ENCODE results near the gene SMPDL3B.

Gene SMPDL3B

DNA sequence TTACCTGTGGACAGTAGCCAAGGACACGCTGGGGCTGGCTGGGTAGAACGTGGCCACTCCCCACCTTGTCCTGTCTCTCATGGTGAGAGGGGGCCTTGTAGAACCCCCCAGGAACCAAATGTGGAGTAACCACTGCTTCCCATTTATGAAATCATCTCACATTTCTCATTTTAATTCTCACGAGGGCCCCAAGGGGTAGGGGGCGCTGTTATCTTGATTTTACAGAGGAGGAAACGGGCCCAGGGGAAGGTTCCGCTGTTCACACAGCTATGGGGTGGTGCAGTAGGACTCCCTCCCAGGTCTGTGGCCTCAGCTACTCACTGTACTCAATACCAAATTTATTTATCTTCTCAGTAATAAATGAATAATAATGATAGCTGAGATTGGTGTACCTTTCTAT lies 5.5 kb downstream of the SMPDL3B start:
- DNase-seq, result peak in 11 of 56 donors; percentile 2 to 43 (median 18)

DNA sequence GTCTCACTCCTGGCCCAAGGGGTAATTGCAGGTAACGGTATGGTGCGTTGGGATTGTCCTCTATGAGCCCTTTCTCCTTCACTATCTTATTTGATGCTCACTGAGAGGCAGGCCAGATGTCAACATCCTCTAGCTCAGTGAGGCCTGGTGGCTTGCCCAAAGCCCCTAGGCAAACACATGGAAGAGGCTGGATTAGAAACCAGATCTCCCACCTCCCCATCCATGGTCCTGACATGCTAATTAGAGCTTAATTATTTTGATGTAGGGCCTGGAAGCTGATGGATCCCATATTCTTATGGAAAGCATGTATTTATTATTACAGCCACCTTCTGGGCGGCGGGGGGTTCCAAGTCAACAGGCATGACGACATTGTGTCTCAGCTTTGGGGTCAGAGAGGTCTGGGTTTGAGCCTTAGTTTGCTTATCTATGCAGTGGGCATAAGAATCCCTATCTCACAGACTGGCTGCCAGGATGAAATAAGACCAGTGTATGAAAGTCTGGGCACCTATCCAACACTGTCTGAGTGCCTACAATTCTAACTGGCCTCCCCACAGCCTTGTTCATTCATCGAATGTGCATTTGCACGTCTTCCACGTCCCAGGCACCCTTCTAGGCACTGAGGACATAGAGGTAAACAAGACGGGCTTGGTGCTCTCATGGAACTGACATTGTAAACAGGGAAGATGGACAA lies 6.2 kb downstream of the SMPDL3B start:
- no peak for DNase-seq

DNA sequence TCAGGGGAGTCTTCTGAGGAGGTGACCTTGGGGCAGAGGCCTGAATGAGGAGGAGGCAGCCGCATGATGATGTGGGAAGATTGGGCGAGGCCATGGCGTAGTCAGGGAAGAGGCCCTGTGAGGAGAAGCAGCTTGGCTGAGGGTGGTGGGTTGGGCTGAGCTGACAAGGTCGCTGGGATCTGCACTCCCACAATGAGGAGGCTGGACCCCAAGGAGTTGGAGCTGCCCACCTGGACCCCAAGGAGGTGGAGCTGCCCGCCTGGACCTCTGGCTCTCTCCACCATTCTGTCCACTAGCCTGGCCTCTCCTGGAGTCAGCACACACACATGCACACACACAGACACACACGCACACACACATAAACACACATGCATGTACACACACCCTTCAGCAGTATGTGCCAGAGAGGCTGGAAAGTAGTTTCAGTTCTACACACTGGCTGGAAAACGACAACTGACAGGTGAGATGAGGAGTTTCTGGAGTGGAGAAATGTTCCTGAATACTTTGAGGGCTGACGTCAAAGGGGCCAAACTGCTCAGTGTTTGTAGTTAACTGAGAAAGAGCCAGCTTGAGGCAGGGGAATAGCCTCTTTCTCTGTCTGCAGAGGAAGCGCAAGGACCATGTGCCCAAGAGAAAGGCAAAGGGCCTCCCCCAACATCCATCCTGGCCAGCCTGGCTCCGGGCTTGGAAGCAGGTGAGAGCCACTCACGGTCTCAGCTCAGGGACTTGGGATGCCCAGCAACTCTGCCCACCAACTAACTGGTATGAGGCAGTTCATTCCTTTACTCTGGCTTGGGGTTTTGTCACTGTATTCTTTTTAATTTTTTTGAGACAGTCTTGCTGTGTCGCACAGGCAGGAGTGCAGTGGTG lies 7.1 kb downstream of the SMPDL3B start:
- DNase-seq, result no peak

DNA sequence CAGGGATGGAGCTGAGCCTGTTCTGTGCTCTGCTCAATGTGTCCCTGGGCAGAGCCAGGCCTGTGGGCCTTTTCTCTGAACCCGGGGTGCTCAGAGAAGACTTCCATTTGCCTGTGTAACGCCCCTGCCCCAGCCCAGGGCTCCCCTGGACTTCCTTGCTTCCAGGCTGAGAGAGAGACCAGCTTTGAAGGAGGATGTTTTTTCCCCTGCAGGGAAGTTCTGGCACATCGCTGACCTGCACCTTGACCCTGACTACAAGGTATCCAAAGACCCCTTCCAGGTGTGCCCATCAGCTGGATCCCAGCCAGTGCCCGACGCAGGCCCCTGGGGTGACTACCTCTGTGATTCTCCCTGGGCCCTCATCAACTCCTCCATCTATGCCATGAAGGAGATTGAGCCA lies 10.2 kb downstream of the SMPDL3B start:
- no peak for DNase-seq

DNA sequence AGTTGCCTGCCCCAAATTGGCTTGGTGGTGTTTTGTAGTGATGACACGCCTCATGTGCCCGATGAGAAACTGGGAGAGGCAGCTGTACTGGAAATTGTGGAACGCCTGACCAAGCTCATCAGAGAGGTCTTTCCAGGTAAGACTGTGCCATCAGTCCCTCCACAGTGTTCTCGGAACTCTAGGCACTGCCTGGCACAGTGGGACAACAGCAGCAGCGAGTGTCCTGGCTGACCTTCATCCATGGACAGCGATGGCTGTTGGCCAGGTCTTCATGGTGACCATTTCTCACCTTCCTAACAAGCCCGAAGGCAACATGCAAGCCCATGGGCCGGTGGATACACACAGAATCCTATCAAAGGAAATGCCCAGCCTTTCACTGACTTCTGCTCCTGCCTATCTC lies 14.2 kb downstream of the SMPDL3B start:
- DNase-seq, result no peak

DNA sequence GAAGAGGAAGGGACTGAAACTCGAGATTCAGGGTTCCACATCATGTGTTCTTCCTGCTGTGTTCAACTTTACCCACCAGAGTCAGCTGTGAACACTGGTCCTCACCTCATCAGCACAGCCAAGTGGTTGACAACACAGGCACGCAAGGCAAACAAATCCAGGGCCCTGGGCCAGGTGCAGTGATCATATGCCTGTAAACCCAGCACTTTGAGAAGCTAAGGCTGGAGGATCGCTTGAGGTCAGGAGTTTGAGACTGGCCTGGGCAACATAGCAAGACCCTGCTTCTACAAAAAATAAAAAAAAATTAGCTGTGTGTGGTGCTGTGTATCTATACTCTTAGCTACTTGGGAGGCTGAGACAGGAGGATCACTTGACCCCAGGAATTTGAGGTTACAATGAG lies 16.6 kb downstream of the SMPDL3B start:
- DNase-seq, result no peak

DNA sequence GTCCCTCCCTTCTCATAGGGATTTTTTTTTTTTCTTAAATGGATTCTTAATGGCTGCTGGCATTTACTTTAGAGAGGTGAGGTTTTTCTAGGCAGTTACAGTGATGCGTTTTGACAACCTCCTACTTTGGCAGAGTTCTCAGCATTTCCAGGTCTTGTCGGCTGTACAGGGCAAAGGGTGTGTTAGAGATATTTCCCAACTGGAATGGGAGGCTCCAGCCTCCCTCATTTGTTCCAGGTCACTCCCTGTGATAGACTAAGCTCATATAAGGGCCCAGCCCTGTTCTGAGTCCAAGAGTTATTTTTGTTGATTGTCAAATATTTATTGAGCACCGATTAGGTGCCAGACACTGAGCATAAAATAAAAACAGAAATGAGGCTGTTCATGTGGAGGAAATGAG lies 17.3 kb downstream of the SMPDL3B start:
- no peak for DNase-seq

DNA sequence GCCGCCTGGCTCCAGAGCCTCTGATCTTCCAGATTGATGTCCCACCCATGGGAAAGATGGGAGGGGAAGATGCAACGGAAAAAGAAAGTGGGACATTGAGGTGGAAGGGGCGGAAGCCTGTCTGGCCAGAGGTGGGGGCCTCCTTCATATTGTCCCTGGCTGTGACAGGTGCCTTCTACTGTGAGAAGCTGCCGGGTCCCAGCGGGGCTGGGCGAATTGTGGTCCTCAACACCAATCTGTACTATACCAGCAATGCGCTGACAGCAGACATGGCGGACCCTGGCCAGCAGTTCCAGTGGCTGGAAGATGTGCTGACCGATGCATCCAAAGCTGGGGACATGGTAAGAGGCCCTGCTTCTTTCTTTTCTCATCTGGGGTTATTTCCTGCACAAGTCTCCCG lies 19.4 kb downstream of the SMPDL3B start:
- no peak for DNase-seq

DNA sequence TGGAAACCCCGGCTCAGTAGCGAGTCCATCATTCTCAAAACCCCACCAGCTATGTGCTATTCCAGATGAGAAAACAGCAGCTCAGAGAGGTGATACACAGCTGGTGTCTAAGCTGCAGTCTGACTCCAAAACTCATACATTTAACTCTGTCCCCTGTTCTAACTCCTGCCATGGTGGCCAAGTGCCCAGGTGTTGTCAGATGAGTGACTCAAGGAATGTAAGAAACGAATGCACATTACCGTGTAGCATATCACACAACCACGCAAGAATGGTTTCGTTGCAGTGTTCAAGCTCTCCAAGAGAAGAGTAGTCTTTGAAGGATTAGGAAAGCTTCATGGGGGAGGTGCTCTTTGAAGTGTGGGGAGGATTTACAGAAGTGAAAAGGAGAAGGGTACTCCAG lies 20.3 kb downstream of the SMPDL3B start:
- no peak for DNase-seq

DNA sequence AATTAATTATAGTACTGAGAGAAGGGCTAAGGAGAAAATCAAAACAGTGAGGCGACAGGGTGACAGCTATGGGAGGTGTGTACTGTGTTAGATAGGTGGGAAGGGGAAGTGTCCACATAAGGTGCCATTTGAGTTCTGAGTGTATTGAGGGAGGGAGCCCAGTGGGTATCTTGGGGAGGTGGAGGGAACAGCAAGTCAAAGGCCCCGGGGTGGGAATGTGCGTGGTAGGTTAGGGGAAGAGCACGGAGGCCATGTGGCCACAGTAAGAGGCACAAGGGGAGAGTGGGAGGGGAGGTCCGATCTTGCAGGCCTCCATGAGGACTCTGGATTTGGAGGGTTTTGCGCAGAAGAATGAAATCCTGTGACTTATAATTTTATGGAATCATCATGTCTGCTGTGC lies 22.0 kb downstream of the SMPDL3B start:
- DNase-seq, result no peak

DNA sequence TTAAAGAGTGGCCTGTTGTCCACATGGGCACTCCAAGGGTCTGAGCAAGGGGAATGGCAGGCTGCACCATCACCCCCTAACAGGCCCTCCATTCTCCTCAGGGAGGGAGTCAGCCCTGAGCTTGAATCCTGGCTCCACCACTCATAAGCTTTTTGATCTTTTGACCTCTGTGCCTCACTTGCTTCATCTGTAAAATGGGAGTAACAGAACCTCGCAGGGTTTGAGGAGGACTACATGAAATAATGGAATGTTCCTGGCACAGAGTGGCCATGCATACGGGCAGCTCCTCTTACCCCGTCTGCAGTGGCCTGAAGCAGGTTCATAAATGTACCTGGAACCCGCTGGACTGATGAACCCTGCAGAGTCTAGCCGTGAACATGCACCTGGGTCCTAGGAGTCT lies 22.9 kb downstream of the SMPDL3B start:
- DNase-seq, result no peak

DNA sequence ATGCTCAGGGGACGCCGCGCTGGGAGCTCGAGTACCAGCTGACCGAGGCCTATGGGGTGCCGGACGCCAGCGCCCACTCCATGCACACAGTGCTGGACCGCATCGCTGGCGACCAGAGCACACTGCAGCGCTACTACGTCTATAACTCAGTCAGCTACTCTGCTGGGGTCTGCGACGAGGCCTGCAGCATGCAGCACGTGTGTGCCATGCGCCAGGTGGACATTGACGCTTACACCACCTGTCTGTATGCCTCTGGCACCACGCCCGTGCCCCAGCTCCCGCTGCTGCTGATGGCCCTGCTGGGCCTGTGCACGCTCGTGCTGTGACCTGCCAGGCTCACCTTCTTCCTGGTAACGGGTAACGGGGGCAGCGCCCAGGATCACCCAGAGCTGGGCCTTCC lies 23.7 kb downstream of the SMPDL3B start:
- no peak for DNase-seq

DNA sequence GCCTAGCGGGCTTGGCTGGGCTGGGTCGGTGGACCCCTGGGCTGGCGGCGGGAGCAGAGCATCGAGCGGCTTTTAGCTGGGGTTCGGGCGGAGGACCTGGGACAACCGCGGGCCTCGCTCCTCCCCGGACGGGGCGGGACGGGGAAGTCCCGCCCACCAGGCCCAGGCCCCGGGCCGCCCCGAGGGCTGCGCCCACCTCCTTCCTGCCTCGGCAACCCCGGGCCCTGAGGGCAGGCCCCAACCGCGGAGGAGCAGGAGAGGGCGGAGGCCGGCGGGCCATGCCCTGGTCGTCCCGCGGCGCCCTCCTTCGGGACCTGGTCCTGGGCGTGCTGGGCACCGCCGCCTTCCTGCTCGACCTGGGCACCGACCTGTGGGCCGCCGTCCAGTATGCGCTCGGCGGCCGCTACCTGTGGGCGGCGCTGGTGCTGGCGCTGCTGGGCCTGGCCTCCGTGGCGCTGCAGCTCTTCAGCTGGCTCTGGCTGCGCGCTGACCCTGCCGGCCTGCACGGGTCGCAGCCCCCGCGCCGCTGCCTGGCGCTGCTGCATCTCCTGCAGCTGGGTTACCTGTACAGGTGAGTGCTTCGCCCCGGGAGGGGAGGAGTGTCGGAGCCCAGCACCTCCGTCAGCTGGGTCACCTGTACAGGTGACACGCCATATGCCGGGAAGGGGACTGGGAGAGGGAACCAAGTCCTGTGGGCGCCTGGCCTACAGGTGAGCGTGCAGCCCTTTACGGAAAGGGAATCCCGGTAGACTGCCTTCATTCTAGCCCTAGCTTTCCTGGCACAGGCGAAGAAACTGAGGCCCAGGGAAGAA lies 25.2 kb downstream of the SMPDL3B start, which contains the start of gene XKR8:
TSS of gene XKR8 (plus strand) at position 182 of the 812 bp plus-strand sequence. CDS start at position 279, 97 bp downstream.
- peak in 48 of 56 donors; percentile 18 to 78 (median 54) for DNase-seq

DNA sequence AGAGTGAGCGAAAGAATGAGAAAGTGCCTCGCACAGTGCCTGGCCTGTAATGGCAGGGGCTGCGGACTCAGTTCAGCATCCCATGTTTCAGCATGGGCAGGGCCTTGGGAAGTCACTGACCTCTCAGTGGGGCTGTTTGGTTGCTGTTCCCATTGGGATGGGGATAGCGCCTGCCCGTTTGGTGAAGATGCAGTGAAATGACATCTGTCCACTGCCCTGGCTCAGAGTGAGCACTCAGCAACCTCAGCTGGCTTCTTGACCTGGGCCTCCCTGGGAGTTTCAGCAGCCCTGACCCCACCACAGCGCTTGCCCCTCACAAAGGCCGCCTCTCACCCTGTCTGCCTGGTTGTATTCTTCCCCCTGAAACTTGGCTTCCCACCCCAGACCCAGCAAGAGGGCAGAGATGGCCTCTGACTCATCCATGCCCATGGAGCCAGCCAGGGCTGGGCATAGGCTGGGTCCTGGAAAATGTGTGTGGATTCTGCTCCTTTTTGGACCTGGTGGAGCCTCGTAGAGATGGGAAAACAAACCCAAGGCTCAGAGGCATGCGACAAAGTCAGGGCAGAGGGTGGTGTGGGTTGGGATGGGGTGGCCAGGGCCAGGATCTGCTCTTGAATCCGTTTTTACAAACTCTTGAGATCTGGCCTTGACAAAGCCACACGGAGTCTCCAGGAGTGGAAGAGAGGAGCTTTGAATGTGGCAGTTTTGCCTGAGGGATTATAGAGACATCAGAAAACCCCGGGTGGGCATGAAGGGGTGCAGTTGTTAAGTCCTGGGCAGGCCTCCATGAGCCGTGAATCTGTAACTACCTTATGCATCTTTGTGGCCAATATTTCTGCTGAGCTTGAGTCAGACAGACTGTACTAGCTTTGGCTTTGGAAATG lies 26.2 kb downstream of the SMPDL3B start:
- peak in 4 of 56 donors; percentile 15 to 27 (median 22) for DNase-seq

DNA sequence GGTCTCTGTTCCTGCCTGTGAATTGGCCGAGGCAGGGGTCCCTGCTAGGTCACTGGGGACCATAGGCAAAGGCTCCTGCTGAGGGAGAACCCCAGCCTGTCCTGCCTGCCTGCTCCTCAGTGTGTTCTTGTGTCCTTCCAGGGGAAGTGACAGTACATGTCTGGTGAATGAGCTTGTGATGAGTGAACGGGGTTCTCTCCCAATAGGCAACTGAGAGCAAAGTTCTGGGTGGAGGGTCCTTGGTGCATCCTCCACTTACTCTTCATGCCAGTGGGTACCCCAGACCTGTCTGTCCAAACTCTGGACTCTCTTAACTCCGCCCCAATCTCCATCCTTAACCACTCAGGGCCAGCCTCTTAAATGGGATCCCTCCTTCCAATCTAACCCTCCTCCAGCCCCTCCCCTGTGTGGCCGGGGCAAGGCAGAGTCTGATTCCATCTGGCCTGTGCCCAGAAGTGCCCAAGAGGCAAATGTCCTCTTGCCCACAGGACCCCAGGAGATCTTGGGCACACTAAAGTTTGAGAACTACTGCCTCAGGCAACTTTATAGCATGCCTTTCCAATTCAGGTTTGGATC lies 26.9 kb downstream of the SMPDL3B start:
- DNase-seq, result no peak

DNA sequence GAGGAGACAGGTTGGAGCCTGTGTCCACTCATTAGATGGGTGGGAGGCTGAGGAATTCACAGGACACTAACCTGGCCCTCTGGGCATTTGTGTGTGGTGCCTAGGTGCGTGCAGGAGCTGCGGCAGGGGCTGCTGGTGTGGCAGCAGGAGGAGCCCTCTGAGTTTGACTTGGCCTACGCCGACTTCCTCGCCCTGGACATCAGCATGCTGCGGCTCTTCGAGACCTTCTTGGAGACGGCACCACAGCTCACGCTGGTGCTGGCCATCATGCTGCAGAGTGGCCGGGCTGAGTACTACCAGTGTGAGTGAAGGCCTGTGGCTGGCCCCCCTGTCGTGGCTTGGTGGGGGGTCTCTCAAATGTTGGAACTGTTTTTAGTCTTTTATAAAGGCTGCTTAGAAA lies 28.6 kb downstream of the SMPDL3B start:
- DNase-seq, result no peak

DNA sequence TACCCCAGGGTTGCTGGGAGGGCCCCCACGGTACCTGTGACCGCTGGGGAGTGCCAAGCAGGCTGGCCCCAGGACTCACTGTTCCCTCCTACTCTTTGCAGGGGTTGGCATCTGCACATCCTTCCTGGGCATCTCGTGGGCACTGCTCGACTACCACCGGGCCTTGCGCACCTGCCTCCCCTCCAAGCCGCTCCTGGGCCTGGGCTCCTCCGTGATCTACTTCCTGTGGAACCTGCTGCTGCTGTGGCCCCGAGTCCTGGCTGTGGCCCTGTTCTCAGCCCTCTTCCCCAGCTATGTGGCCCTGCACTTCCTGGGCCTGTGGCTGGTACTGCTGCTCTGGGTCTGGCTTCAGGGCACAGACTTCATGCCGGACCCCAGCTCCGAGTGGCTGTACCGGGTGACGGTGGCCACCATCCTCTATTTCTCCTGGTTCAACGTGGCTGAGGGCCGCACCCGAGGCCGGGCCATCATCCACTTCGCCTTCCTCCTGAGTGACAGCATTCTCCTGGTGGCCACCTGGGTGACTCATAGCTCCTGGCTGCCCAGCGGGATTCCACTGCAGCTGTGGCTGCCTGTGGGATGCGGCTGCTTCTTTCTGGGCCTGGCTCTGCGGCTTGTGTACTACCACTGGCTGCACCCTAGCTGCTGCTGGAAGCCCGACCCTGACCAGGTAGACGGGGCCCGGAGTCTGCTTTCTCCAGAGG lies 31.8 kb downstream of the SMPDL3B start:
- DNase-seq, result no peak

DNA sequence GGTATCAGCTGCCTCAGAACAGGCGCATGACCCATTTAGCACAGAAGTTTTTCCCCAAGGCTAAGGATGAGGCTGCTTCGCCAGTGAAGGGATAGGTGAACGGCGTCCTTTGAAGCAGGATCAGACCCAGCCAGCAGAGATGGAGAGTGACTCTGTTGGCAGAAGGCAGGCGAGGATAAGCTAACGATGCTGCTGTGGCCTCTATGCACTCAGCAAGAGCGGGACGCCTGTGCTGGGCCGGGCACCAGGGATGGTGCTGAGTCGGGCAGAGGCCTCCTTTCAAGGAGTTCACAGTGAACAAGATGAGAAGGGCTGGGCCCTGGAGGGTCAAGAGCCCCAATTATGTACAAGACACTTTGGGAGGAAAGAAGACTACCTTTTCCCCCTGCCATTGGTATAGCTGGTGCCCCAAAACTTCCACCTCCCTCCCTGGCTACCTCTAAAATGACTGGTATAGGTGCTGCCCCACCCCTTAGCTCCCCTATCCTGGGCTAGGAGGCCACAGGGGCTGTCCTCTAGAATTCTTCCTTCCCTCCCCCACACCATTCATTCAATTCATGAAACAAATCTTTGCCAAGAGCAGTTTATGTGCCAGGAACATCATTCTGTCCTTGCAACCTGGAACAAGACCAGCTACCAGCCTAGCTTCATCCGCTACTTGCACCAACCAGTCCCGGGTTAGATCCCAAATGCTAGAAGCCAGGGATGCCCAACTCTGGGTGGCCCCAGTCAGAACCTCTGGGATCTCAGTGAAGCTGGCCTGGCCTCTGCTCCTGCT lies 32.5 kb downstream of the SMPDL3B start:
- no peak for DNase-seq

DNA sequence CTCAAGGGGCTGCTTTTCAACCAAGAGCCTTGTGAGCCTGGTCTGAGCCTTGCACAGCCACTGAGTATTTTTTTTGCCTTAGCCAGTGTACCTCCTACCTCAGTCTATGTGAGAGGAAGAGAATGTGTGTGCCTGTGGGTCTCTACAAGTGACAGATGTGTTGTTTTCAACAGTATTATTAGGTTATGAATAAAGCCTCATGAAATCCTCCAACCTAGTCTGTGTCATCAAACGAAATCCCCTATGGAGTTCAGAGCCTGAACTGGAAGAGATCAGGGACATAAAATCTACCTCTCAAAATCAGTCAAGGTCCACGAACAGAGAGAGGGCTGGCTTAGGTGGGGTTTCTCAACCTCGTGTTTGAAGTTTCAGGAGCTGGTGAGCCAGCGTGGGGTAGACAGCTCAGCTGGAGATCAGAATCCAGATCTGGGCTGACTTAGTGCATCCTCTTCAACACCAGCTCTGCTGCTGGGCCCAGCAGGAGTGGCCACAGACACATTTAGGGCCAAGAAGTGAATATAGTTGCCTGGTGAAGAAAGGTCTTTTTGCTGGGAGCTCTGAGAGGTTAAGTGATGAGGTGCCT lies 33.2 kb downstream of the SMPDL3B start:
- DNase-seq, result no peak

Data from nucleus accumbens (tissue), 56 donors.